H9 (cell line): ENCODE results near the gene HORMAD1. TPM values are rescaled to one million over a fixed set of nuclear protein-coding genes. Genes with fewer than 3 reads are reported as not detected.

Source experiments
- DNase-seq: peaks from one replicate; pipeline ENCODE4 v3.0.0-alpha.2; 2017
- H2AFZ ChIP-seq: one replicate; pipeline ENCODE4 v1.6.1; 2013; ENCODE audit warnings: mild to moderate bottlenecking, low read length, control low read depth, moderate library complexity
- H2AK5ac ChIP-seq: 2 replicates; pipeline ENCODE4 v1.6.1; 2013; ENCODE audit warnings: low read length, control low read depth, mixed read lengths; ENCODE audit not compliant: insufficient read length
- H2BK120ac ChIP-seq: one replicate; pipeline ENCODE4 v1.6.1; 2013; ENCODE audit warnings: low read depth, mild to moderate bottlenecking, low read length, control low read depth, inconsistent platforms; ENCODE audit not compliant: poor library complexity, severe bottlenecking
- H2BK12ac ChIP-seq: 2 replicates; pipeline ENCODE4 v1.6.1; 2013; ENCODE audit warnings: low read length, control low read depth, mixed read lengths, low read depth; ENCODE audit not compliant: insufficient read length
- H2BK15ac ChIP-seq: 2 replicates; pipeline ENCODE4 v1.6.1; 2013; ENCODE audit warnings: low read depth, low read length, control low read depth
- H2BK20ac ChIP-seq: one replicate; pipeline ENCODE4 v1.6.1; 2013; ENCODE audit warnings: low read depth, mild to moderate bottlenecking, low read length, control low read depth, inconsistent platforms; ENCODE audit not compliant: poor library complexity, severe bottlenecking
- H2BK5ac ChIP-seq: 2 replicates; pipeline ENCODE4 v1.6.1; 2013; ENCODE audit warnings: low read length, control low read depth, mixed read lengths; ENCODE audit not compliant: insufficient read length
- H3K14ac ChIP-seq: 2 replicates; pipeline ENCODE4 v1.6.1; 2013; ENCODE audit warnings: low read length, control low read depth; ENCODE audit not compliant: insufficient read depth
- H3K18ac ChIP-seq: 2 replicates; pipeline ENCODE4 v1.6.1; 2013; ENCODE audit warnings: low read depth, mild to moderate bottlenecking, mixed read lengths, low read length, control low read depth; ENCODE audit not compliant: insufficient read length
- H3K23ac ChIP-seq: 2 replicates; pipeline ENCODE4 v1.6.1; 2013; ENCODE audit warnings: low read length, control low read depth, mixed read lengths, low read depth; ENCODE audit not compliant: insufficient read length
- H3K23me2 ChIP-seq: 2 replicates; pipeline ENCODE4 v1.6.1; 2013; ENCODE audit warnings: low read depth, mild to moderate bottlenecking, mixed read lengths, low read length, control low read depth; ENCODE audit not compliant: insufficient read length, poor library complexity, severe bottlenecking
- H3K27ac ChIP-seq: 2 replicates; pipeline ENCODE4 v1.5.1; 2013; ENCODE audit warnings: low read length, control low read depth, mixed read lengths, low read depth; ENCODE audit not compliant: insufficient read length
- H3K27me3 ChIP-seq: 2 replicates; pipeline ENCODE4 v1.6.1; 2013; ENCODE audit warnings: low read length, control low read depth, inconsistent platforms; ENCODE audit not compliant: insufficient read depth
- H3K4ac ChIP-seq: 2 replicates; pipeline ENCODE4 v1.6.1; 2013; ENCODE audit warnings: low read depth, mild to moderate bottlenecking, control low read depth, inconsistent platforms, low read length, moderate library complexity
- H3K4me1 ChIP-seq: 2 replicates; pipeline ENCODE4 v1.6.1; 2013; ENCODE audit warnings: low read length, control low read depth, inconsistent platforms; ENCODE audit not compliant: insufficient read depth
- H3K4me2 ChIP-seq: 2 replicates; pipeline ENCODE4 v1.6.1; 2013; ENCODE audit warnings: low read length, control low read depth, mixed read lengths; ENCODE audit not compliant: insufficient read length, insufficient read depth
- H3K56ac ChIP-seq: 2 replicates; pipeline ENCODE4 v1.6.1; 2013; ENCODE audit warnings: low read depth, mild to moderate bottlenecking, mixed read lengths, low read length, control low read depth; ENCODE audit not compliant: insufficient read length
- H3K79me1 ChIP-seq: 2 replicates; pipeline ENCODE4 v1.6.1; 2013; ENCODE audit warnings: low read depth, mild to moderate bottlenecking, moderate library complexity, low read length, control low read depth, inconsistent platforms; ENCODE audit not compliant: insufficient read depth, poor library complexity, severe bottlenecking
- H3K79me2 ChIP-seq: 2 replicates; pipeline ENCODE4 v1.6.1; 2013; ENCODE audit warnings: low read length, control low read depth, inconsistent platforms; ENCODE audit not compliant: insufficient read depth
- H3K9ac ChIP-seq: 2 replicates; pipeline ENCODE4 v1.6.1; 2013; ENCODE audit warnings: low read length, control low read depth, mixed read lengths; ENCODE audit not compliant: insufficient read length; ENCODE audit errors: extremely low read depth
- H3K9me3 ChIP-seq: one replicate; pipeline ENCODE4 v1.6.1; 2013; ENCODE audit warnings: low read depth, low read length, inconsistent platforms; ENCODE audit not compliant: control insufficient read depth
- H3T11ph ChIP-seq: one replicate; pipeline ENCODE4 v1.6.1; 2013; ENCODE audit warnings: mild to moderate bottlenecking, low read length, control low read depth, inconsistent platforms
- H4K20me1 ChIP-seq: one replicate; pipeline ENCODE4 v1.6.1; 2013; ENCODE audit not compliant: control insufficient read depth, insufficient read length, insufficient read depth
- H4K5ac ChIP-seq: 2 replicates; pipeline ENCODE4 v1.6.1; 2013; ENCODE audit warnings: low read depth, mild to moderate bottlenecking, mixed read lengths, low read length, control low read depth; ENCODE audit not compliant: insufficient read length
- H4K8ac ChIP-seq: replicated peaks from 2 replicates; pipeline ENCODE4 v1.6.1; 2013; ENCODE audit warnings: low read length, control low read depth, mixed read lengths, low read depth; ENCODE audit not compliant: insufficient read length
- H4K91ac ChIP-seq: 2 replicates; pipeline ENCODE4 v1.6.1; 2013; ENCODE audit warnings: low read depth, mild to moderate bottlenecking, moderate library complexity, mixed read lengths, low read length, control low read depth; ENCODE audit not compliant: insufficient read length
- H3K27ac Mint-ChIP-seq, 3 experiments: 2 replicates in 2 of 3; 3 replicates in 1 of 3; pipeline ENCODE4 v1.8.0; 2020 to 2021; ENCODE audit warnings: mixed read lengths in 3 of 3, mild to moderate bottlenecking in 1 of 3, moderate library complexity in 1 of 3
- H3K27me3 Mint-ChIP-seq: 2 replicates; pipeline ENCODE4 v1.8.0; 2021; ENCODE audit warnings: low read depth, mild to moderate bottlenecking, moderate library complexity, mixed read lengths
- H3K36me3 Mint-ChIP-seq, 3 experiments: 2 replicates in 2 of 3; 3 replicates in 1 of 3; pipeline ENCODE4 v1.8.0; 2020 to 2021; ENCODE audit warnings: low read depth in 3 of 3, mixed read lengths in 3 of 3; ENCODE audit not compliant: insufficient read depth in 1 of 3
- H3K4me1 Mint-ChIP-seq, 2 experiments: 2 replicates each; pipeline ENCODE4 v1.8.0; 2020; ENCODE audit warnings: mixed read lengths in 2 of 2
- H3K4me3 Mint-ChIP-seq, 2 experiments: 2 replicates in 1 of 2; 3 replicates in 1 of 2; pipeline ENCODE4 v1.8.0; 2020 to 2021; ENCODE audit warnings: mild to moderate bottlenecking in 2 of 2, mixed read lengths in 2 of 2, moderate library complexity in 1 of 2
- H3K9me3 Mint-ChIP-seq, 2 experiments: 2 replicates in 1 of 2; 3 replicates in 1 of 2; pipeline ENCODE4 v1.8.0; 2020; ENCODE audit warnings: mild to moderate bottlenecking in 2 of 2, mixed read lengths in 2 of 2, moderate library complexity in 1 of 2
- WGBS: extraction: QIAGEN DNeasy Blood & Tissue Kit; methylation state at CpG from one replicate; pipeline ENCODE4 v1.1.7; 2013; ENCODE audit warnings: missing lambda C conversion rate, low lambda C conversion rate, mixed read lengths; ENCODE audit not compliant: insufficient read length; ENCODE audit errors: extremely low coverage; 5-methylcytosine and 5-hydroxymethylcytosine counted together
- total RNA-seq: library from RNA; stranded (reverse); gene quantifications from 2 replicates; pipeline ENCODE4 v1.2.1, GENCODE V29; 2021
- TF ChIP-seq, protein P1 (sequence below): fragments of 200-600 bp; sonication (generic); conservative IDR thresholded peaks from 3 replicates; pipeline ENCODE4 v1.8.0; 2021; ENCODE audit warnings: antibody characterized with exemption, mild to moderate bottlenecking

Gene HORMAD1
- total RNA-seq, 1 experiment from 2014 or later: not detected

DNA sequence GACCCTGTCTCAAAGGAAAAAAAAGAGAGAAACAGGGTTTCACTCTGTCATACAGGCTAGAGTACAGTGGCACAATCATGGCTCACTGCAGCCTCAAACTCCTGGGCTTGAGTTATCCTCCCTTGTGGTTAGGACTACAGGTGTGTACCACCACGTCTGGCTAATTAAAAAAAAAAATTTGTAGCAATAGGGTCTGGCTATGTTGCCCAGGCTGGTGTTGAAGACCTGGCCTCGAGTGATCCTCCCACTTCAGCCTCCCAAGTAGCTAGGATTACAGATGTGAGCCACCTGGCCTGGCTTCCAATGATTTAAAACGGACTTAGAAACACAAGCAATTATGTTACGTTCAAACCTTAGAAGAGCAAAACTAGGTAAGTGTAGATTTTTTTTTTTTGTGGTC, 45.8 kb downstream of the HORMAD1 start:
- TF ChIP-seq, protein P1, sequence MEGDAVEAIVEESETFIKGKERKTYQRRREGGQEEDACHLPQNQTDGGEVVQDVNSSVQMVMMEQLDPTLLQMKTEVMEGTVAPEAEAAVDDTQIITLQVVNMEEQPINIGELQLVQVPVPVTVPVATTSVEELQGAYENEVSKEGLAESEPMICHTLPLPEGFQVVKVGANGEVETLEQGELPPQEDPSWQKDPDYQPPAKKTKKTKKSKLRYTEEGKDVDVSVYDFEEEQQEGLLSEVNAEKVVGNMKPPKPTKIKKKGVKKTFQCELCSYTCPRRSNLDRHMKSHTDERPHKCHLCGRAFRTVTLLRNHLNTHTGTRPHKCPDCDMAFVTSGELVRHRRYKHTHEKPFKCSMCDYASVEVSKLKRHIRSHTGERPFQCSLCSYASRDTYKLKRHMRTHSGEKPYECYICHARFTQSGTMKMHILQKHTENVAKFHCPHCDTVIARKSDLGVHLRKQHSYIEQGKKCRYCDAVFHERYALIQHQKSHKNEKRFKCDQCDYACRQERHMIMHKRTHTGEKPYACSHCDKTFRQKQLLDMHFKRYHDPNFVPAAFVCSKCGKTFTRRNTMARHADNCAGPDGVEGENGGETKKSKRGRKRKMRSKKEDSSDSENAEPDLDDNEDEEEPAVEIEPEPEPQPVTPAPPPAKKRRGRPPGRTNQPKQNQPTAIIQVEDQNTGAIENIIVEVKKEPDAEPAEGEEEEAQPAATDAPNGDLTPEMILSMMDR: no peak
- H3K27me3 Mint-ChIP-seq: no peaks in the 10 kb centered on the region
- DNase-seq: no peak
- H3K9me3 Mint-ChIP-seq: no peaks in the 10 kb centered on the region
- no peak overlapping the region for H2BK15ac ChIP-seq
- no peak overlapping the region for H4K5ac ChIP-seq
- H3K4ac ChIP-seq: no peak overlapping the region
- H4K91ac ChIP-seq: no peak overlapping the region
- H3K79me2 ChIP-seq: peaks cover 2% of the 10 kb centered on the region; the same call in 1 of the 2 replicates
- peaks cover 7 to 18% (median 12%) of the 10 kb centered on the region in 3 experiments; a peak in 6 of 7 replicates for H3K36me3 Mint-ChIP-seq
- H2BK12ac ChIP-seq: no peak overlapping the region
- no peaks in the 10 kb centered on the region for H3K4me1 Mint-ChIP-seq
- no peaks in the 10 kb centered on the region; the same call in 1 of the 2 replicates for H3K4me1 ChIP-seq
- no peaks in the 10 kb centered on the region for H3K27me3 ChIP-seq
- H3K14ac ChIP-seq: no peak overlapping the region
- H2AK5ac ChIP-seq: no peak overlapping the region
- H3K56ac ChIP-seq: no peak overlapping the region
- H3K23ac ChIP-seq: no peak overlapping the region
- no peak overlapping the region for H3K4me3 Mint-ChIP-seq
- WGBS: no CpG with 5 or more reads among the region's 4 CpGs
- H2BK20ac ChIP-seq: no peak overlapping the region
- no peaks in the 10 kb centered on the region for H3K23me2 ChIP-seq
- H3K27ac ChIP-seq: no peak overlapping the region
- no peak overlapping the region for H2BK120ac ChIP-seq
- H3K79me1 ChIP-seq: no peaks in the 10 kb centered on the region
- H3K27ac Mint-ChIP-seq: no peak overlapping the region
- H3K18ac ChIP-seq: no peak overlapping the region
- H2BK5ac ChIP-seq: no peak overlapping the region
- H4K20me1 ChIP-seq: no peaks in the 10 kb centered on the region
- no peaks in the 10 kb centered on the region for H3K9me3 ChIP-seq
- no peak overlapping the region for H4K8ac ChIP-seq
- H3K9ac ChIP-seq: no peak overlapping the region
- H2AFZ ChIP-seq: no peak overlapping the region
- H3T11ph ChIP-seq: no peak overlapping the region
- no peak overlapping the region for H3K4me2 ChIP-seq
